GM12878 (cell line): ENCODE data around the gene SIGLEC11. TPM values are rescaled to one million over a fixed set of nuclear protein-coding genes. Genes with fewer than 3 reads are reported as not detected.

Source experiments
- ATAC-seq: fragments of 200-7000 bp; cut with Tn5 transposase; 3 replicates; pipeline ENCODE4 v1.9.1; 2020; ENCODE audit warnings: mild to moderate bottlenecking, moderate library complexity
- BruUV-seq: library from RNA; stranded (reverse); fragments of 400-500 nt; replicated peaks from 2 replicates; lab custom pipeline; 2021; lab: Mats Ljungman, UMichigan
- CTCF ChIA-PET: fragments of 300-600 bp; sonication (Branson Sonifier 250); formaldehyde crosslinking; extraction: SDS; loops from one replicate; lab custom pipeline; 2021; ENCODE audit warnings: inconsistent platforms; lab: Yijun Ruan, JAX
- POLR2A ChIA-PET: fragments of 350-600 bp; formaldehyde crosslinking; extraction: SDS; loops from one replicate; lab custom pipeline; 2021; ENCODE audit warnings: inconsistent platforms; lab: Charles Lee
- RAD21 ChIA-PET: fragments of 300-600 bp; sonication (Branson Sonifier 250); formaldehyde crosslinking; loops from one replicate; lab custom pipeline; 2023; ENCODE audit warnings: antibody characterized with exemption; ENCODE audit not compliant: unreplicated experiment; lab: Charles Lee
- SMC1A ChIA-PET: fragments of 300-600 bp; sonication (Branson Sonifier 250); formaldehyde crosslinking; loops from one replicate; lab custom pipeline; 2023; ENCODE audit not compliant: unreplicated experiment, uncharacterized antibody; lab: Charles Lee
- DNase-seq: peaks from one replicate; pipeline ENCODE4 v3.0.0-alpha.2; 2011; ENCODE audit warnings: low read depth, low spot score
- FAIRE-seq: peaks from 3 replicates; lab custom pipeline; 2011; peaks lifted over from hg19 to GRCh38; lab: Jason Lieb, UNC
- H2AFZ ChIP-seq: 2 replicates; pipeline ENCODE4 v1.6.0; 2011; ENCODE audit warnings: low read depth, low read length, control low read depth; ENCODE audit not compliant: control insufficient read depth
- H3K27ac ChIP-seq: 2 replicates; pipeline ENCODE4 v1.5.1; 2011; ENCODE audit warnings: control low read depth; ENCODE audit not compliant: control insufficient read depth, insufficient read depth
- H3K27me3 ChIP-seq, 2 experiments: replicated peaks in 1 of 2; 2 replicates each; pipeline versions ENCODE4 v1.6.0 to v1.6.1; 2011; ENCODE audit warnings: low read length in 1 of 2; ENCODE audit not compliant: control insufficient read depth in 2 of 2, insufficient read depth in 2 of 2
- H3K36me3 ChIP-seq, 2 experiments: 2 replicates each; pipeline ENCODE4 v1.5.1; 2011; ENCODE audit warnings: low read length in 1 of 2; ENCODE audit not compliant: control insufficient read depth in 2 of 2, insufficient read depth in 2 of 2
- H3K4me1 ChIP-seq: 2 replicates; pipeline ENCODE4 v1.6.1; 2011; ENCODE audit warnings: mild to moderate bottlenecking, low read length, moderate library complexity, mixed read lengths; ENCODE audit not compliant: control insufficient read depth, insufficient read depth
- H3K4me2 ChIP-seq: 2 replicates; pipeline ENCODE4 v1.6.0; 2011; ENCODE audit warnings: control low read depth; ENCODE audit not compliant: control insufficient read depth, insufficient read depth
- H3K4me3 ChIP-seq: fragments of 200-600 bp; sonication (generic); 2 replicates; pipeline ENCODE4 v1.5.1; 2016
- H3K79me2 ChIP-seq: 2 replicates; pipeline ENCODE4 v1.6.0; 2011; ENCODE audit warnings: low read length; ENCODE audit not compliant: control insufficient read depth, insufficient read depth
- H3K9ac ChIP-seq: 2 replicates; pipeline ENCODE4 v1.8.0; 2011; ENCODE audit warnings: low read length, control low read depth, mixed read lengths; ENCODE audit not compliant: control insufficient read depth, insufficient read depth
- H3K9me3 ChIP-seq: replicated peaks from 3 replicates; pipeline ENCODE4 v1.5.1; 2011; ENCODE audit warnings: mild to moderate bottlenecking, low read length; ENCODE audit not compliant: control insufficient read depth, insufficient read depth
- H4K20me1 ChIP-seq: 2 replicates; pipeline ENCODE4 v1.6.0; 2011; ENCODE audit not compliant: control insufficient read depth, insufficient read depth
- BACH1 ChIP-seq: fragments of 450-650 bp; IDR thresholded peaks from 2 replicates; pipeline ENCODE4 v1.6.1; 2017; ENCODE audit warnings: mild to moderate bottlenecking, borderline replicate concordance
- BCL3 ChIP-seq: IDR thresholded peaks from 2 replicates; pipeline ENCODE4 v1.6.1; 2011; ENCODE audit warnings: borderline replicate concordance, low read depth, mild to moderate bottlenecking, moderate library complexity, low read length; ENCODE audit not compliant: insufficient read depth, poor library complexity, severe bottlenecking
- HDAC2 ChIP-seq: fragments of 200-600 bp; sonication (generic); IDR thresholded peaks from 2 replicates; pipeline ENCODE4 v1.6.1; 2017
- IKZF2 ChIP-seq, 2 experiments: fragments of 450-650 bp; IDR thresholded peaks; 2 replicates each; pipeline ENCODE4 v1.6.1; 2017; ENCODE audit warnings: mild to moderate bottlenecking in 2 of 2, moderate library complexity in 2 of 2
- MEF2B ChIP-seq: fragments of 450-650 bp; IDR thresholded peaks from 2 replicates; pipeline ENCODE4 v1.6.1; 2018; ENCODE audit warnings: mild to moderate bottlenecking, moderate library complexity; ENCODE audit not compliant: partially characterized antibody, poor library complexity, severe bottlenecking
- POLR2A ChIP-seq: IDR thresholded peaks from 2 replicates; pipeline ENCODE4 v1.6.1; 2011; ENCODE audit warnings: low read depth, mild to moderate bottlenecking, low read length
- POLR2AphosphoS2 ChIP-seq: IDR thresholded peaks from 2 replicates; pipeline ENCODE4 v1.6.1; 2011; ENCODE audit warnings: low read depth, mild to moderate bottlenecking, low read length, improper control_type of control experiment, moderate library complexity
- POLR2AphosphoS5 ChIP-seq: IDR thresholded peaks from 2 replicates; pipeline ENCODE4 v1.6.1; 2011; ENCODE audit warnings: mild to moderate bottlenecking, low read length, inconsistent platforms
- POU2F2 ChIP-seq: IDR thresholded peaks from 3 replicates; pipeline ENCODE4 v1.6.1; 2011; ENCODE audit warnings: low read depth, mild to moderate bottlenecking, low read length, borderline replicate concordance
- WGBS: methylation state at CpG from one replicate; pipeline ENCODE4 v1.1.6; 2016; ENCODE audit warnings: low lambda C conversion rate; ENCODE audit not compliant: insufficient replicate concordance, insufficient coverage; ENCODE audit errors: missing lambda C conversion rate; 5-methylcytosine and 5-hydroxymethylcytosine counted together
- in situ Hi-C: fragments of 300-500 bp; cut with MboI; formaldehyde crosslinking; loops from 9 replicates; pipeline ENCODE4 v1.14.3; 2018; ENCODE audit warnings: mixed read lengths
- intact Hi-C: fragments of 100-400 bp; cut with micrococcal nuclease; formaldehyde crosslinking; loops from one replicate; pipeline ENCODE4 v1.14.2; 2022; ENCODE audit not compliant: unreplicated experiment
- polyA plus RNA-seq, 11 experiments: library from polyadenylated mRNA; depleted of rRNA in 4 of 11; unstranded in 6 of 11; stranded (reverse) in 5 of 11; fragments of >200 nt; fragmentation: Nextera tagmentation in 4 of 11; fragmentation: Illumina TruSeq in 1 of 11; extraction: Ambion mirVana in 4 of 11; extraction: Trizol in 1 of 11; gene quantifications; 1 replicate in 1 of 11; 2 replicates in 10 of 11; pipeline versions ENCODE4 v1.2.1 to v1.2.3, GENCODE V29; 2011 to 2016; ENCODE audit warnings: inconsistent platforms in 2 of 11, missing spikeins in 2 of 11, low read depth in 1 of 11
- total RNA-seq, 4 experiments: library from RNA; depleted of rRNA in 3 of 4; stranded (reverse); fragments of >200 nt in 3 of 4; fragmentation: Illumina TruSeq in 1 of 4; extraction: Trizol in 1 of 4; gene quantifications; 2 replicates each; pipeline versions ENCODE4 v1.2.1 to v1.2.3, GENCODE V29; 2013 to 2021

The SIGLEC11 gene
- total and polyA plus RNA-seq, 10 of the 15 experiments (the other 5 are each of a cell fraction or from before 2014, with no cell fraction given), result not detected

DNA sequence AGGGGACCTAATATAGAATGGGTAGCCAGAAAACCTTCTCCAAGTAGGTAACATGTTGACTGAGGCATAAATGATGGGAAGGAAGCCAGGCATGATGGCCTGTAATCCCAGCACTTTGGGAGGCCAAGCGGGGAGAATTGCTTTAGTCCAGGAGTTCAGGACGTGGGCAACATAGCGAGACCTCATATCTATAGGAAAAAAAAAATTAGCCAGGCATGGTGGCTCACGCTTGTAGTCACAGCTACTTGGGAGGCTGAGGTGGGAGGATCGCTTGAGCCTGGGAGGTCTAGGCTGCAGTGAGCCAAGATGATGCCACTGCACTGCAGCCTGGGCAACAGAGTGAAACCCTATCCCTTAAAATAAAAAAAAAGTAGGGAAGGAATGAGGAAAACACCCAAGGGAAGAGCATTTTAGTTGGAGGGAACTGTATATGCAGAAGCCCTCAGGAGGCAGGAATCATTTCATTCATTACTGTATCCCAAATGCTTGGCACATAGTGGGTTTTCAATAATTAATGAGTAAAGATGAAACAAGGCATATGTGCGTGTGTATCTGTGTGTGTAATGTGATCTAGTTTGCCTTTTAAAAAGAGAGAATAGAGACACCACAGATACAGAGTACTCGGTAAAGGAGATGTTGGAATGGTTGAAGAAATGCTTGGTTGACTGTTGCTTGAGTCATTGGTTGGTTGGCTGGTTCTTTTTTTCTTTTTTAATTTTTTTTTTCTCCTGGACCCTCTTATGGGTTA is 29.5 kb downstream of the SIGLEC11 start:
- H2AFZ ChIP-seq, result no peak overlapping the region
- no peaks in the 10 kb centered on the region for H3K27me3 ChIP-seq
- FAIRE-seq (no peak), DNase-seq (no peak), ATAC-seq (no peak)
- peaks cover 9 to 14% of the 10 kb centered on the region in 2 experiments; a peak in 3 of 4 replicates for H3K36me3 ChIP-seq
- peak overlapping the region; percentile 92; the same call in 1 of the 2 replicates for H3K4me3 ChIP-seq
- 86% methylated on average over 7 of the region's 7 CpGs for WGBS
- peak overlapping the region; percentile 49 for H3K4me2 ChIP-seq
- POLR2A ChIA-PET, result interaction anchor here (4.7 to 5.8 kb wide), 2 partner anchors 35 to 62 kb away, joined by 30 to 113 read pairs; partner anchors contain the start of gene IL4I1
- SMC1A ChIA-PET, result no interaction called here
- H3K79me2 ChIP-seq, result peaks cover 53% of the 10 kb centered on the region
- RAD21 ChIA-PET, result no interaction called here
- H4K20me1 ChIP-seq, result no peaks in the 10 kb centered on the region
- peak; percentile 90 for TF ChIP-seq POLR2AphosphoS5
- TF ChIP-seq POLR2AphosphoS2, result peak; percentile 44
- TF ChIP-seq HDAC2, result no peak
- H3K27ac ChIP-seq, result no peak overlapping the region
- H3K4me1 ChIP-seq, result peaks cover 15% of the 10 kb centered on the region
- intact Hi-C loops (no loop called here), in situ Hi-C loops (loop anchor here (10.0 kb wide), 1 partner anchor 203 kb away; no protein-coding TSS in a partner anchor)
- CTCF ChIA-PET, result interaction anchor here (1.1 to 2.2 kb wide), 2 partner anchors 34 to 51 kb away, joined by 3 to 4 read pairs; partner anchors contain the start of gene IL4I1
- no TSS peak for BruUV-seq
- H3K9me3 ChIP-seq, result no peaks in the 10 kb centered on the region
- no peak overlapping the region for H3K9ac ChIP-seq

- Histone ChIP-seq H3K9ac (no peak overlapping the region), H3K4me2 (peak overlapping the region; percentile 40), H3K36me3 (peaks cover 9 to 17% of the 10 kb centered on the region in 2 experiments; a peak in 3 of 4 replicates), H2AFZ (no peak overlapping the region), H3K4me1 (peaks cover 15% of the 10 kb centered on the region), H3K27me3 (no peaks in the 10 kb centered on the region), H3K4me3 (peak overlapping the region; percentile 92), H4K20me1 (no peaks in the 10 kb centered on the region), H3K27ac (no peak overlapping the region; the same call in 1 of the 2 replicates), H3K79me2 (peaks cover 60% of the 10 kb centered on the region), H3K9me3 (no peaks in the 10 kb centered on the region)
- POLR2A ChIA-PET, result interaction anchor here (1.1 to 5.8 kb wide), 8 partner anchors 13 to 290 kb away, joined by 3 to 113 read pairs (median 20); partner anchors contain the start of genes AKT1S1, AP2A1, IL4I1 and RRAS
- BruUV-seq, result no TSS peak
- CTCF ChIA-PET, result interaction anchor here (1.1 to 2.2 kb wide), 5 partner anchors 33 to 63 kb away, joined by 3 to 7 read pairs (median 4); partner anchors contain the start of genes IL4I1 and PNKP
- TF ChIP-seq BCL3 (no peak), POLR2A (peak; percentile 82), MEF2B (peak; percentile 40), IKZF2 (IDR thresholded peaks at IDR 0.05) (0 out of 4 replicates have a peak, but pooled peaks of 1 of the 2 experiments have one; percentile 20), POLR2AphosphoS5 (peak; percentile 35; the same call in 1 of the 2 replicates), BACH1 (peak; percentile 18; the same call in 1 of the 2 replicates), POU2F2 (no peak; the same call in 2 of the 3 replicates)
- FAIRE-seq, result no peak
- RAD21 ChIA-PET, result interaction anchor here (1.0 to 5.0 kb wide), 6 partner anchors 19 to 61 kb away, joined by 3 to 66 read pairs (median 11); partner anchors contain the start of genes AKT1S1, IL4I1 and TBC1D17
- no peak for ATAC-seq
- no peak for DNase-seq
- intact Hi-C loops, result no loop called here
- WGBS, result 45% methylated on average over 15 of the region's 15 CpGs
- in situ Hi-C loops, result loop anchor here (10.0 kb wide), 1 partner anchor 204 kb away; no protein-coding TSS in a partner anchor
- SMC1A ChIA-PET, result interaction anchor here (0.8 to 4.8 kb wide), 3 partner anchors 18 to 65 kb away, joined by 3 to 48 read pairs (median 9); no protein-coding TSS in a partner anchor
Observed at GRCh38 chr19:49930483-49931011, 30.4 kb downstream of the SIGLEC11 start.
